ENCODE measurements around the gene LMBR1.
"Not testable (repeated sequence)": the region's sequence is repeated elsewhere in the genome, so short reads cannot be mapped to it uniquely, and the experiment has no call there.

LMBR1 gene

DNA sequence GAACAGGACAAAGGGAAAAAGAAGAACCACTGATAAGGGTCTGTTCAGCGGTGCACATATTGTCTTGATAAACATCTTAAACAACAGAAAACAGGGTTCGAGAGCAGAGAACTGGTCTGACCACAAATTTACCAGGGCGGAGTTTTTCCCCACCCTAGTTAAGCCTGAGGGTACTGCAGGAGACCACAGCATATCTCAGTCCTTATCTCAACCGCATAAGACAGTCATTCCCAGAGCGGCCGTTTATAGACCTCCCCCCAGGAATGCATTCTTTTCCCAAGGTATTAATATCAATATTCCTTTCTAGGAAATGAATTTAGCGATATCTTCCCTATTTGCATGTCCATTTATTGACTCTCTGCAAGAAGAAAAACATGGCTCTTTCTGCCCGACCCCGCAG lies 195.7 kb downstream of the LMBR1 start:
- DNase-seq (ENCODE audit: low read depth in 2 of 2): not testable (repeated sequence)

DNA sequence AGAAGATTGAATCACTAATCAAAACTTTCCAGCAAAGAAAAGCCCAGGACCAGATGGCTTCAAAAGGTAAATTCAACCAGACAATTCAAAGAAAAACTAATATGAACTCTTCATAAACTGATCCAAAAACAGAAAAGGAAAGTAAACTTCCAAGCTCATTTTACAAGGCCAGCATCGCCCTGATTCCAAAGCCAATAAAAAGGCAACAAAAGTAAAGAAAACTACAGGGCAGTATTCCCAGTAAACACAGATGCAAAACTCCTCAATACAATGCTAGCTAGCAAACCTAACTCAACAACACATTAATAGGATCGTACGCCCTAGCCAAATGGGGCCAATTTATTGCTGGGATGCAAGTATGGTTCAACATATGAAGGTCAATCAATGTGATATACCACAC lies 199.4 kb downstream of the LMBR1 start:
- DNase-seq (ENCODE audit: low read depth in 2 of 2): no peak

- no peak for DNase-seq (ENCODE audit: low read depth in 2 of 2)
These were observed 200.1 kb downstream of the LMBR1 start for GRCh38 chr7:156692849-156693248.

DNA sequence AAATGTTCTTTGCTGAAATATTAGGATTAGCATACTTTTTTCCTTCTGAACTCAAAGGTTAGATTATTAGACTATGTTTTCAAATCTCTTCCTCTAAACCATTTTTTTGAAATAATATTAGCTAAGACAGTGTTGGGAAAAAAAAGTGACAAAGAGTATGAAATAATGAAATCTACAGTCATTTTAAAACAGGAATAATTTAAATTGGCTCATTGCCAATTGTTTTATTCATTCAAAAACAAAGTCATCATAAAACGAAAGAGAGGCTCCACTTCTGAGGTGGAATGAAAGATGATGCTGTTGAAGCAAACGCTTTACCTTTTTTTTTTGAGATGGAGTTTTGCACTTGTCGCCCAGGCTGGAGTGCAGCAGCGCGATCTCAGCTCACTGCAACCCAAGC lies 201.2 kb downstream of the LMBR1 start:
- no peak for DNase-seq (ENCODE audit: low read depth in 2 of 2)

DNA sequence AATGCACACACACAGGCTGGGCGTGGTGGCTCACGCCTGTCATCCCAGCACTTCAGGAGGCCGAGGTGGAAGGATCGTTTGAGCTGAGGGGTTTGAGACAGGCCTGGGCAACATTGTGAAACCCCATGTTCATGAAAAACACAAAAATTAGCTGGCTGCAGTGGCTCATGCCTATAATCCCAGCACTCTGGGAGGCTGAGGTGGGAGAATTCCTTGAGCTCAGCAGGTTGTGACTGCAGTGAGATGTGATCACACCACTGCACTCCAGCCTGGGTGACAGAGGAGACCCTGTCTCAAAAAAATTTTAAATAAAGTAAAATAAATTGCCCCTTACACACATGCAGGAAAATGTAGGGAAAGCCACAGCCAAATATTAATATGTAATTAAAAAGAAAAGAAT lies 208.3 kb downstream of the LMBR1 start:
- DNase-seq (ENCODE audit: low read depth in 2 of 2): no peak

GRCh38 chr7:156684251-156684650 lies 208.7 kb downstream of the LMBR1 start:
- DNase-seq (ENCODE audit: low read depth in 2 of 2): no peak

- no peak for DNase-seq (ENCODE audit: low read depth in 2 of 2)
These were observed 210.1 kb downstream of the LMBR1 start for GRCh38 chr7:156682928-156683327.

DNA sequence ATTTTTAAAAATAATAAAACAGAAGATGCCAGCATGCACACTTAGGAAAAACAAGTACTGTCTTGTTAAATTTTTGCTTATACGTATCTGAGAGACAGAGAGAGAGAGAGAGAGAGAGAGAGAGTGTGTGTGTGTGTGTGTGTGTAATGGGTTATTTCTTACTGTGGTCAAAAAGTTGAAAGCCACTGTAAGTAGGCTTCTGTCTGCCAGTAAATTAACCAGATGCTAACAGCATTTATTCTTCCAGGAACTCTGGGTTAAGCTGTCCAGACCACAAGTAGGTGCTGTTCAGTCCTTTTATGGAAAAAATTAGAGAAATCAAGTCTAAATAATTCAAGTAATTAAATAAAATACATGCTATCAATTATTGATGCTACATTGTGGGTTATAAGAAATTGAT lies 212.7 kb downstream of the LMBR1 start:
- no peak for DNase-seq (ENCODE audit: low read depth in 2 of 2)

DNA sequence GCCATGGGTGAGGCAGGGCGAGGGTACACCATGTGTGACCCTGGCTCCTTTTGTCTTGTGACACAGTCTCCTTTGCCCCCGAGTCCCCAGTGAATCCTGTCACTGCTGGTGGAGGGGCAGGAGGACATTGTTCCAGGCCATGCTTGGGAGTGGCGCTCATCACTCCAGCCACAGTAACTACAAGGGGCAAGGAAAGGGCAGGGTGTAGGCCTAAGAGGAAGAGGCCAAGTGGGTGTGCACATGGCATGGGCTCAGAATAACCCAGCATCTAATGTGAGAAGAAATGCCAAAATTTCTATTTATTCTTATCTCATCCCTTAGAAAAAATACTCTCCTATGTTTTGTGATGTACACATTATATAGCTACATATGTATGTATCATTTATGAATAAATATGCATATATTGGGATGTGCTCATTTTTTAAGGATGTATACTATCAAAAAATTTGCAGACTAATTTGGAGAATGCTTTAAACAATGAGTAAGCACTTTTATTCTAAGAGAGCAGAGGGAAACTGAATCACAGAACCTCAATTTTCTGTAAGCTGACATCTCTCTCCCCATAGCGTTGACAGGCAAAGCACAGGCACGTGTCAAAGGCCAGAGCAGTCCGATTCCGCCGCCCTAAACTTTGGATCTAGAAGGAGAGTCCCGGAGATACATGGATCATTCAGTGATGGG lies 215.5 kb downstream of the LMBR1 start:
- DNase-seq (ENCODE audit: low read depth in 2 of 2): no peak

GRCh38 chr7:156676263-156676662 lies 216.7 kb downstream of the LMBR1 start:
- no peak for DNase-seq (ENCODE audit: low read depth in 2 of 2)

DNA sequence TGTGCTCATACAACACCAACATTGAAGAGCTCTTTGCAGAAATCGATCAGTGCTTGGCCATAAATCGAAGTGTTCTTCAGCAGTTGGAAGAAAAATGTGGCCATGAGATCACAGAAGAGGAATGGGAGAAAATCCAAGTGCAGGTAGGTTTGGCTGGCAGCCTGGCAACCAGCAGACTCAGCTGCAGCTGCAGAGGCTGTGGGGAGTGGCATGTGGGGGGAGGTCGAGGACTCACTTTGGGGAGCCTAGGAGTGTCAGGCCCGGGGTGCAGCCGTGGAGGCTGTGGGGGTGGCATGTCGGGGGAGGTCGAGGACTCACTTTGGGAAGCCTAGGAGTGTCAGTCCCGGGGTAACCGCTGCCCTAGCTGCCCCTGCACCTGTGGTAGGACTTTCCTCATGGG lies 217.3 kb downstream of the LMBR1 start:
- DNase-seq (ENCODE audit: low read depth in 2 of 2): no peak

DNA sequence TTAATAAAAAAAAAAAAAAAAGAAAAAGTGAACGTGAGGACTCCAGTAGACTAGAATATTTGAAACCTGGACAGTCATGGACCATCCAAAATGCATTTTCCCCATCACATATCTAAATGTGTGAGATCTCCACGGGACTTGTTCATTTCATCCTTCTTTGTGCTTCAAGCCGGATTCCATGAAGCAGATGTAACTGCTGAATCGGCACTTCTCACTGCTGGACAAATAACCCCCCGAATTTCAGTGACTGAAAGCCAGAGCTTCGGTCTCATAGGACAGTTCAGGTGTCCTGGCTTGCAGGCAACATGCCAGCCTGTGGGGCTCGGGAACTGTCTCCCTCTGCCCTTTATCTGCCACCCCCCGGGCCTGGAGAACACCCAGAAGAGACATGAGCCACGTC lies 219.1 kb downstream of the LMBR1 start:
- no peak for DNase-seq (ENCODE audit: low read depth in 2 of 2)

GRCh38 chr7:156673454-156673853 lies 219.5 kb downstream of the LMBR1 start:
- no peak for DNase-seq (ENCODE audit: low read depth in 2 of 2)

GRCh38 chr7:156669035-156669828 lies 223.8 kb downstream of the LMBR1 start:
- DNase-seq (ENCODE audit: low read depth in 2 of 2): no peak

GRCh38 chr7:156668130-156668741 lies 224.7 kb downstream of the LMBR1 start:
- DNase-seq (ENCODE audit: low read depth in 2 of 2): no peak

- no peak for DNase-seq (ENCODE audit: low read depth in 2 of 2)
These were observed 225.9 kb downstream of the LMBR1 start for GRCh38 chr7:156667110-156667426.

- DNase-seq (ENCODE audit: low read depth in 2 of 2): no peak
These were observed 226.4 kb downstream of the LMBR1 start for GRCh38 chr7:156666368-156667109.

GRCh38 chr7:156665101-156665500 lies 227.9 kb downstream of the LMBR1 start:
- no peak for DNase-seq (ENCODE audit: low read depth in 2 of 2)

- no peak for DNase-seq (ENCODE audit: low read depth in 2 of 2)
These were observed 230.7 kb downstream of the LMBR1 start for GRCh38 chr7:156662277-156662676.

DNA sequence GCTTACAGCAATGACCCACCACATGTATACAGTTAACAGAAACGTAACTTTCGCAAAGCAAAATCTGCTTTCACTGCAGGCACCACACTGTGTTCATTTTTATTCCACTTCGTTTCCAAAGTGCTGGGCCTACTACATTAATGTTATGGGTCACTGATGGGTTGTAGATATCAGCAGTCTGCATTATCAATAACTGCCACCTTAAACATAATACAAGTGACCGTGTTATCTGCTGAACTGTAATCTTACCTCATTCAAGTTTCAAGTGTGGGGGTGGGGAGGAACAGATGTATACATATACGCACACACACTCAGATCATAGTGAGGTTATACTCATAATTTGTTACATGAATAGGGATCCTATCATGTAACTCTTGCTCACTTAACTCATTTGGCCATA lies 231.3 kb downstream of the LMBR1 start:
- DNase-seq (ENCODE audit: low read depth in 2 of 2): no peak

- DNase-seq (ENCODE audit: low read depth in 2 of 2): no peak
These were observed 233.0 kb downstream of the LMBR1 start for GRCh38 chr7:156659961-156660360.

GRCh38 chr7:156659203-156659602 lies 233.8 kb downstream of the LMBR1 start:
- no peak for DNase-seq (ENCODE audit: low read depth in 2 of 2)
